GM10266 (cell line): ENCODE measurements around the gene NFATC1.
A peak's percentile ranks its signal among the peaks of the same experiment; 100 is the strongest.

Source experiments
- DNase-seq: peaks from one replicate; pipeline ENCODE4 v3.0.0; 2012; ENCODE audit errors: extremely low spot score
- CTCF ChIP-seq: IDR thresholded peaks from 2 replicates; pipeline ENCODE4 v1.5.1; 2012; ENCODE audit warnings: mild to moderate bottlenecking, low read depth; ENCODE audit not compliant: control insufficient read depth, insufficient read depth; ENCODE audit errors: missing control alignments

Gene NFATC1

GRCh38 chr18:79377187-79377891, 18.4 kb upstream of the NFATC1 start:
- no peak for TF ChIP-seq CTCF

DNA sequence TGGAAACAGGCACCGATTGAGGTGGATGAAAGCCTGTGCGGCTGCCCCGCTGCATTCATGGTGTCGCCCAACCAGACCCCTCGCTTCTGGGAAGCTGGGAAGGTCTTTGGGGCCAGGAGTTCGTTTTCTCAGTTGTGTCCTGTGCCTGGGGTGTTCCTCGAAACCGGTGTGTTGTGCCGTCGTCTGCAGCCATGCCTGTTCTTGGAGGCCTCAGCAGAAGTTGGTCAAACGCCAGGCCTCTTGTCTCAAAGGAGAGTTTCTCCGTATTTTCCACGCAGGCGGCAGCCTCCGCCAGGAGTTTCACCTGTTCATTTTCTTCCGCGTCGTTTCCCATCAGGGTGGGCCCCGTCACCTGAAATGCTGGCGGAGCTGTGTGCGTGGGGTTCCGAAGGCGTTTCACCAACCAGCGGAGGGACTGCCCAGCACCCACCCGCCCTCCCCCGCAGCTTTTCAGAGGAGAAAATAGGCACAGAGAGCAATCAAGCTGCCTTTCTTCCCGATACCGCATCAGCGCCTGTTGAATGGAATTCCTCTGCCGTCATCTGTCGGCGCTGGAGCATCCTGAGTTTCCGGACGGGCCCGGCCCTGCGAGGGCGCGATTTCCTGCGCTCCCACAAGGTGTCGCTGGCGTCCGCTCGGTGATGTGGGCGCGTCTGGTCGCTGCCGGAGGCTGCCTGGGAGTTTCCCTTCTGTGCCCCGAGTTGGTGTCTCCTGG, 17.0 kb upstream of the NFATC1 start:
- peak; percentile 87 for DNase-seq
- peak; percentile 89 for TF ChIP-seq CTCF

More at GRCh38 chr18:79377187-79377891, 18.4 kb upstream of the NFATC1 start:
- no peak for DNase-seq

DNA sequence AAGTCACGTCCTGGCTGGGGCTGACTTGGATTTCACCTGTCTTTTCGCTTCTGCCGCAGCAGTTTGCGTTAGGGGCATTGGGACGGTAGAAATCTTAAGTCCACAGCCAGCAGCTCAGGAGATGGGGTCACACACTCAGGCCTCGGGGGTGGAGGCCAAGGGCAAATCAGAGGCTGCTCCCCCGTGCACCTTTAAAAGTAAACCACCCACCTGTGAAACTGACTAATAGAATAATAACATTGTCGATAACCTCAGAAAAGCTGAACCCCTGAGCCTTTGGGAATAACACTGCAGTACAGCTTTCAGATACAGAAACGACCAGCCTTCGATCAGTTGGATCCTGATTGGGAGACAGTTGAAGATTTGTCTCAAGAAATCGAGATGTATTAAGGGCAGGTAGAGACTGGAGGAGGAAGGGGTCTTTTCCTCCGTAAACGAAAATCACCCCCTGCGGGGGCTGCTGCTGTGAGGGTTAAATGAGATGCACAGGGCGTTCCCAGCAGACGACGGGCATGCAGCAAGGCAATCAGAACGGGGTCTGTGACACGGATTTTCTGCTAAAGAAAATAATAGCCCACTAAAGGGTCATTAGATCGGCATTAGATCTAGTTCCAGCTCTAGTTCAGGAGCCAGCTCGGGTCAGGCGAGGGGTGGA, 16.4 kb upstream of the NFATC1 start:
- no peak for DNase-seq
- no peak for TF ChIP-seq CTCF

DNA sequence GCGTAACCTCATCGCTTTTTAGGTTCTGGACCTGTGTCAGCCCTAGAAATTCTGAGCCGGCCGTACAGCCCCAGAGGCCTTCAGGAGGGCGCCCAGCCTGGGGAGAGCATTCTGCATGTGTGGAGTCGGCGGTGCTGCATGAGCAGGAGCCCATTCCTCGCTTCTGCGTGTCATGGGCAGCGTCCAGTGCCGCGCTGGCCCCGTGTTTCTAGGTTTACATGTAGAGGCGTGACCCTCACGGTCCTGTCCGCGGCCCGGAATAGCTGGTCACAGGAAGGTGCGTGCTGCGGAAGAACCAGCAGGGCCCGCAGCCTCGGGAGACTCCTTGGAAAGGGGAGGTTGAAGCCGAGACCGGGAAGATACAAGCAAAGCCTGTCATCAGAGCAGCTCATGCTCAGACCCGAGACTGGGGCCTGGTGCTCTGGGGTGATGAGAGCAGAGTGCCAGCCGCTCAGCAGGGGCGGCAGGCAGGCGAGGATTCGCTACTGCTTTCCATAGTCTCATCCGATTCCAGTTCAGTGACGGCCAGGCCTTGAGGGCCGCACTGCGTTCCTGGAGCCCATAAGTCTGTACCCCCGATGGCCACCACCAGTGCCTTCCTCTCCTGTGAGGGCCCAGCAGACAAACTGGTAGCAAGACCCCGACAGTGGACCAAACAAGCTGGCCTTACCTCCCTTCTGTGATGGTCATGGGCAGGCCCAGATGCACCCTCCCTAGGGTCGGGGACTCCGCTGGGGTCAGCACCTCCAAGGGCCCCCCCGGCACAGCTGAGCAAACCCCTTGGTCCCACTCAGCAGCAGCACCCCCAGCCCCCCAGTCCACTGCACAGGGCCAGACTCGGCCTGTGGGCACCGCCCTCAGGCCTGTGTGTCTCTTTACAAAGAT, 15.6 kb upstream of the NFATC1 start:
- no peak for DNase-seq
- no peak for TF ChIP-seq CTCF

GRCh38 chr18:79380816-79381806, 14.6 kb upstream of the NFATC1 start:
- TF ChIP-seq CTCF, result peak; percentile 95

GRCh38 chr18:79381811-79382311, 13.9 kb upstream of the NFATC1 start:
- TF ChIP-seq CTCF, result no peak
- peak; percentile 13 for DNase-seq

More at GRCh38 chr18:79380816-79381806, 14.6 kb upstream of the NFATC1 start:
- peak; percentile 88 for DNase-seq
